CD1c-positive myeloid dendritic cell (primary cell): ENCODE data around the gene SRRM3.
"Not testable (repeated sequence)": the region's sequence is repeated elsewhere in the genome, so short reads cannot be mapped to it uniquely, and the experiment has no call there.

Source experiments
- DNase-seq: peaks from one replicate; pipeline ENCODE4 v3.0.0-alpha.2; 2016; ENCODE audit errors: extremely low spot score

The SRRM3 gene

GRCh38 chr7:76191783-76192240, 9.9 kb upstream of the SRRM3 start:
- DNase-seq = peak; percentile 32

GRCh38 chr7:76193466-76193865, 8.2 kb upstream of the SRRM3 start:
- no peak for DNase-seq

GRCh38 chr7:76193883-76194282, 7.8 kb upstream of the SRRM3 start:
- no peak for DNase-seq

- no peak for DNase-seq
Measured at GRCh38 chr7:76196786-76197185, 4.9 kb upstream of the SRRM3 start.

- DNase-seq = no peak
Measured at GRCh38 chr7:76198202-76198601, 3.5 kb upstream of the SRRM3 start.

- DNase-seq = no peak
Measured at GRCh38 chr7:76202666-76203030, 952 bp downstream of the SRRM3 start.

GRCh38 chr7:76204147-76204546, 2.5 kb downstream of the SRRM3 start:
- DNase-seq = no peak

- DNase-seq = no peak
Measured at GRCh38 chr7:76206633-76207032, 4.9 kb downstream of the SRRM3 start.

GRCh38 chr7:76209310-76209709, 7.6 kb downstream of the SRRM3 start:
- no peak for DNase-seq

- DNase-seq = no peak
Measured at GRCh38 chr7:76211216-76211615, 9.5 kb downstream of the SRRM3 start.

GRCh38 chr7:76215349-76215748, 13.7 kb downstream of the SRRM3 start:
- DNase-seq = not testable (repeated sequence)

GRCh38 chr7:76216381-76217082, 14.8 kb downstream of the SRRM3 start:
- DNase-seq = no peak

GRCh38 chr7:76217942-76218566, 16.4 kb downstream of the SRRM3 start:
- DNase-seq = no peak

GRCh38 chr7:76220185-76221057, 18.7 kb downstream of the SRRM3 start:
- peak; percentile 8 for DNase-seq

- no peak for DNase-seq
Measured at GRCh38 chr7:76222333-76222732, 20.6 kb downstream of the SRRM3 start.

- DNase-seq = no peak
Measured at GRCh38 chr7:76222839-76223238, 21.1 kb downstream of the SRRM3 start.

GRCh38 chr7:76223286-76223972, 21.7 kb downstream of the SRRM3 start:
- no peak for DNase-seq

- DNase-seq = no peak
Measured at GRCh38 chr7:76224695-76225094, 23.0 kb downstream of the SRRM3 start.

GRCh38 chr7:76225379-76225778, 23.7 kb downstream of the SRRM3 start:
- peak; percentile 6 for DNase-seq

- no peak for DNase-seq
Measured at GRCh38 chr7:76225951-76226350, 24.3 kb downstream of the SRRM3 start.

- DNase-seq = not testable (repeated sequence)
Measured at GRCh38 chr7:76226878-76227423, 25.3 kb downstream of the SRRM3 start.

- no peak for DNase-seq
Measured at GRCh38 chr7:76230214-76230613, 28.5 kb downstream of the SRRM3 start.
